HG03039 (cell line): Measurements from ENCODE around the gene REPS2.

Experiments
- ATAC-seq: cut with Tn5 transposase; IDR thresholded peaks from one replicate; pipeline ENCODE4 v1.9.1; 2021; ENCODE audit warnings: mild to moderate bottlenecking, moderate library complexity; ENCODE audit not compliant: unreplicated experiment

The REPS2 gene

DNA sequence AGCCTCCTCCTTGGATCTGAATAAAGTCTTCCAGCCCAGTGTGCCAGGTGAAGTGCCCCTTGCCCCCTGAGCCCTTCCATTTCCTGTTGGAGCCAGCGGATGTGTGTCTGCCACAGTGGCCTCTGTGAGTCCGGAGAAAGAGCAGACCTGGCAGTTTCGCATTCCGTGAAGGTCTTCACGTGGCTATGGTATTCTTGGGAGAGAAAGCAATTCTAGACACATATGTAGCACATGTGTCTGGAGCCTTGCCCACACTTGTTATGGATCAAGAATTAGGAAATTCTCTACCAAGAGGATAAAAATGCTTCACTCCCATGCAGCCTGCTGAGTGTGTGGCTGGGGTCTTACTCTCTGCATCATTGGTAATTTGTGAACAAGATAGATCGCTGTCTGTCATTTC is 130.9 kb downstream of the REPS2 start:
- ATAC-seq: no peak

DNA sequence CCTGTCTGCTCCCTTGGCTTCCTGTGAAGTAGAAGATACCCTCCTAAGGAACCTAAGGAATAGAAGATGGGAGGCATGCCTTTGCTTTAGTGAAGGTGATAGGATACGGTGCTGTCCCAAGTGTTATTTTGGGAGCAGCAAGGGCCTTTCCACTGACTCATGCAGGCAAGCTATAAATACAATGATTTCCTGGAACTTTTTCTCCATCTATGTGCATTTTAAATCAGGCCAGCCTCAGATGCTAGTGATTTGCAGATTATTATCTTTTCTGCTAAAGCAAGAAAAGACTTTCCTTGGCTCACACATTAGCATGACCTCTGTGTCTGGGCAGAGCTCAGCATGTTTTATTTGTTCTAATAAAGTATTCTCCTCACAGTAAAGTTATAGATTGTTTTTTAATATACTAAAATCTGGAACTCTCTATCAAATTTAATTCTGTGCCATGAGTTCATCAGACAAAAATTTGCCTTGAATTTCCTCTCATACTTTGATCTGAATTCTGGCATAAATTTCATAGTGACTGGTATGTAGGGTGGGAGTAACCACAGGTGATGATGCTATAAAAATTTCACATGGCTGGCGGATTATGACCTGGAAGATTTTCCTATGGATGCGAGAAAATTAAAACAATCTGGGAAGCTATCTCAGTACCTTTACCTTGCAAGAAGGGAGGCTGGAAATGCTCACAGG is 131.7 kb downstream of the REPS2 start:
- no peak for ATAC-seq

DNA sequence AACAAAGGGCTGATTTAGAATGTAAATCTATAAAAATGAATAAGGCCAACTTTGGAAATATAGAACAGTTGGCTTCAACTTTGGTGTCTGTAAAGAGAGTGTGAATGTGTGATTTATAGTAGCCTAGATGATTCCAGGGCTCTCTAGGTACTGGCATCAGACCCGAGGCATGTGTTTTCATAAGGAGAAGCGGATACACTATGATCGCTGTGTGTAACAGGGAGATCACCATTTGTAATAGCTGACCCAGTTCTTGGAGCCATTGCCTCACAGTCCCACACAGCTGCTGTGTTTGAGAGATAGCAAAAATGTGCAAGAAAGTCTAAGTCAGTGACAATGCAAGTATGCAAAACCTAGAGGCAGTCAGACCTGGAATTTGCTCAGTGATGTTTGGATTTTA is 135.1 kb downstream of the REPS2 start:
- ATAC-seq: no peak

DNA sequence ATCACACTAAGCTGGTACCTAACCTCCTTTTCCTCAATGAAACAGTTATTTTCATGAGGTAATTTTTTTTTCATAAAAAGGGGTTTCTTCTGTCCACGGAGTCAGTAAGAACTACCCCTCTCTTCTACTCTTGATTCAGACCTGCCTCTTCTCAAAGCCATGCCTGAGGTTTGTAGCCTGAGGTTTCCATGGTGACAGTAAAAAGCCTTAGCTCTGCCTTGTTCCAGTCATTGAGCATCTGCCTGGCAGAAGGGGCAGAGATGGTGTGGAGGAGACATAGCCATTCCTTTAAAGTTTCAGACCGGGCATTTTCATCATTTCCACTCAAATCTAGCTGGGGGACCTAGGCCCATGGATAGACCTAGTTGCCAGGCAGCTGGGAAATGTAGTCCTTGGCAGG is 135.5 kb downstream of the REPS2 start:
- no peak for ATAC-seq

DNA sequence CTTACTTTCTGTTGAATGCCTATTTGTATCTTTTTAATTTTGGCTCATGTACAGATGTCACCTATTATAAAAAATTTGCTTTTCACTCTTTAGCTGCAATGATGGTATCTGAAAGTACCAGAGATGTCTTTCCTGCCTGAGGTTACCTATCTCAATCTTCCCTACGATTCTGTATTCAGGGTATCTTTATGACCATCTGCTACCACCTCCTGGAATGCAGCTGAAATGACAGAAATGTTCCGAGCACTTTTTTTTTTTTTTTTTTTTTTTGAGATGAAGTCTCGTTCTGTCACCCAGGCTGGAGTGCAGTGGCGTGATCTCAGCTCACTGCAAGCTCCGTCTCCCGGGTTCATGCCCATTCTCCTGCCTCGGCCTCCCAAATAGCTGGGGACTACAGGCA is 136.4 kb downstream of the REPS2 start:
- ATAC-seq: no peak

DNA sequence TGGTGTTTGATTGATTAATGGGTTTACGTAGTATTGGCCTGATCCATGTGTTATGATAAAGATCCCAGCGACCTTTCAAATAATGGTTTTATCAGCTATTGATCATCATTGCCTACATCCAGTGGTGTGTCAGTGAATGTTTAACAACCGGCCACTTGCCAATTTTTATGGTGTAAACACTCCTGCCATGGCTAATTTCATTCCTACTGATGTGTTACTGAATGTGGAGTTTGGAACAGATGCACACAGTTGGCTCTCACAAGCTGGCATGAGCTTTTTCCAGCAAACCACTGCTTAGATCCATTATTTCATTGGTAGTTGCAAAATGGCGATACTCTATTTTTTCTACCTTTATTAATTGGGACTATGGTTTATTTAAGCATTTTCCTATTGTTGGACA is 139.9 kb downstream of the REPS2 start:
- ATAC-seq: no peak

DNA sequence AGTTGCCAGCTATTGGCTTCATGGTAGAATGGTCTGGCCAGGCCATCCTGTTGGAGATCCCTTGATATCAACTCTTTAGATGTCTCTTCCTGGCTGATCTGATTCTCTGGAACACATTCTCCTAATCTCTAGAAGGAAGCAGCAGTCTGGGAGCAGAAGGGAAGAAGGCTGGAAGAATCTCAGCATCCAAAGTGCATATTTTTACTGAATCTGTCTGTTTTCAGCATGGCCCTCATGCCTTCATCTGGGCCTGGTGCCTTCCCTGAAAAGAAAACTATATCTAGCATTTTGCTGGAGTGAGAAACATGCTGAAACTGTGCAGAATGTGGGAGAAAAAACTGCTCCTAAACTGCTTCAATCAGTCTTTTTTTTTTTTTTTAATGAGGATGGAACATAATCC is 148.7 kb downstream of the REPS2 start:
- no peak for ATAC-seq

DNA sequence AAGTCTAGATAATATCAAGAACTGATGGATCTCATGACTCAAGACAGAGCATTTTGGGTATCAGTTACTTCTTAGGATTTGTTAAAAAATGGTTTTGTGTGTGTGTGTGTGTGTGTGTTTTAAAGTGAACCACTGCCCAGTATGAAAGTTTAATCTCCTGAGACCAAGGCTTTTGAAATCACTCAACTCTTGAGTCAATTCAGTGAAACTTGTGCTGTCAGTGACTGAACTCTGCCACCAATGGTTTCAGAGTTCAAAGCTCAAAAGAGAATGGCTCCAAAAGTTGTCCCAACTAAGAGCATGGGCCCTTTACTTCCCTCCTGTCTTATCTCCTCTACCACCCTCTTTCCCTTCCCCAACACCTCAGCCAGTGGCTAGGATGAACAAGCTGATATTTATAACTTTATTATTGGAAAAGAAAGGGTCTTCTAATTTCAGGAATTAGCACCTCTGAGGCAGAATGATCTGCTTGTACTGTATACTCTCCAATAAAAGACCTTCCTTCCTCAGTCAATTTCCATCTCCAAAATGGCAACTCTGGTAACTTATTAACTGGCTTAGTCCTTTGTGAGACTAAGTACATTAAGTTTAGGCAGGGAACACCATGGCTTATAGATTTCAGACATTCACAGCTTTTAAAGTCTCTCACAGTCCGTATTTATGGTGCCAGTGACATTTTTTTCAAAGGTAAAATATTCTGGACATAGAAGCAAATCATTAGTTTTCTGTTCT is 152.2 kb downstream of the REPS2 start:
- no peak for ATAC-seq

DNA sequence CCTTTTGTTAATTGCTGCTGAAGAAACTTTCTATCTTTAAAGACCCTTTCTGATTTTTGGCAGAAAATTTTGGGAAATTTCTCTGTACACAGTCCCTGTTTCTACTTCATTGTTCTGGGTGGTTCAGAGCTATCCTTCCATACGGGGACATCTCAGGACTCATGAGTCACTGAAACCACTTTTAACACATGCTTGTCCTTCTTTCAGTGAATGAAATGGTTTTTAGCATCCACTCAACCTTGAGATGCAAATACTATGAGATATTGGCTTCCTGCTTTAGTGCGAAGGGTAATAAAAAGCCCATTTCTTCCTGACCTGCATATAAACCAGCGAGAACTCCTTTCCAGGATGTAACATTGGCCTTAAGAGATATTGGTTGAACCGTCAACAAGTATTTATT is 158.0 kb downstream of the REPS2 start:
- no peak for ATAC-seq

DNA sequence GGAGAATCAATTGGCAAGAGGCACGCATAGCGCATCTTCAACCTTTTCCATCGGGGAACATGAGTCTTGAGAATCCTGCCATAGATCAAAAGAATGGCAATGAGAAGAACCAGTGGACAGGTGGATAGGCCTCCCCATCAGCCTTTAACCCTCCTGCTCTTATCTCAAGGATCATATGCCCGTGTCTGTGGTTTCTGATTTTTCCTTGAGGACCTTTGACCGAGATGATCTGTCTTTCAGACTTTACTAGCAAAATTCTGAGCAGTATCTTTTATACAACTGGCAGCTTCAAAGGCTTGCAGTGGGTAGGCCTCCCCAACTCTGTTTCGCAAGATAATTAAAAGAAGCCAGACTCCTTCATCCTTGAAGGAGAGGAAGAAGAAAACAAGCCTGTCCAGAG is 174.4 kb downstream of the REPS2 start:
- ATAC-seq: no peak

DNA sequence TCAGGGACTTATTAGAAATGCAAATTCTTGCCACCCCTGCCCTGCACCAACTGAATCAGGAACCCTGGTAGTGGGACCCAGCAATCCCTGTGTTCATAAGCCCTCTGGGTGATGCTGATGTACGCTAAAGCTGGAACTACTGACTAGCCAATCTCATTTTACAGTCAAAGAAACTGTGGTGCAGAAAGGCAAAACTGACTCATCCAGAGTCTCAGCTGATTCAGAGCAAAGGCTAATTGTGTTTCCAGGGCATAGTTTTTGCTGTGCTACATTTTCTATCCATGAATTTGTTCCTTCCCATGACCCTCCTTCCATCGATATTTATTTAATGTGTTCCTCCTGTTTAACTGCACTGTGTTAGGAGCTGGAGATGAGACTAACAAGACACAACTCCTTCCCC is 207.5 kb downstream of the REPS2 start:
- ATAC-seq: no peak

DNA sequence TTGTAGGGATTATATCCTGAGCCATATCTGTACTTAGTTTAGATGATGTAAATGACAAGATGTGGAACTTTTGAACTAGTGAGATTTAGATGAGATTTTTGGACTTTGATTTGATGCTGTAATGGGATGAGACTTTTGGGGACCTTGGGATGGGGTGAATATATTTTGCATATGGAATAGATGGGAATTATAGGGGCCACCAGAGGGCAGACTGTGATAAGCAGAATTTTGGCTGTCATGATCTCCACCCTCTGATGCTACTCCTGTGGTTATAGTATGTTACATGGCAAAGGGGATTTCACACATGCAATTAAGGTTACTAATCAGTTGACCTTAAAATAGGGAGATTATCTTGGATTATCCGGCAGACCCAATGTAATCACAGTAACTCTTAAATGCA is 214.5 kb downstream of the REPS2 start:
- no peak for ATAC-seq

DNA sequence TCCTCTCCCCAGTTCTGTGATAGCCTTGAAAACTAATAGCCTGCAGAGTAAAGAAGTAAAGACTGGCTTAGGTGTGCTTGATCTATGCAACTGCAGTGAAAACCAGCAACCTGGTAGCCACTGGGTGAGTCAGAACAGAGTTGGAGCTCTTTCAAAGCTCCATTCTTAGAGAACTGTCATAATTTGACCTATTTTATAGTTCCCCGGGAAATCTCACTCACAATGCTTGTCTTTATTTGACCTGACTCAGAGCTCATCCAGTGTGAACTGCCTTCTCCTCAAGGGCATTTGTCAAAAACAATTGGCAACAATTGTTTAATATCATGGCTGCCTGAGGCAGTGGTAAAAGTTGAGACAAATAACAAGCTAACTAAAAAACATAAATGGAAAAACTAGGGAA is 215.5 kb downstream of the REPS2 start:
- no peak for ATAC-seq

DNA sequence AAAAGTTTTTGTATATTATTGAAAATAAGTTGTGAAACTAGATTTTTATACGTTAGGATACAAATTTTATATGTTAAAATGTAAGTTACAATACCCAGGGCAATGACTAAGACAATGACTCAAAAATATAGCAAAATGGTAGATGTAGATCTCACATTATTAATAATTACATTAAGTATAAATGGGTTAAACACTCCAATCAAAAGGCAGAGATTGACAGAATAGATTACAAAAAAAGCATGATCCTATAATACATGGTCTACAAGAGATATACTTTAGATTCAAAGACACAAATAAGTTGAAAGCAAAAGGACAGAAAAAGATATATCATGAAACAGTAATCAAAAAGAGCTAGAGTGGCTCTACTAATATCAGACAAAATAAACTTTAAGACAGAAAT is 217.6 kb downstream of the REPS2 start:
- ATAC-seq: no peak

DNA sequence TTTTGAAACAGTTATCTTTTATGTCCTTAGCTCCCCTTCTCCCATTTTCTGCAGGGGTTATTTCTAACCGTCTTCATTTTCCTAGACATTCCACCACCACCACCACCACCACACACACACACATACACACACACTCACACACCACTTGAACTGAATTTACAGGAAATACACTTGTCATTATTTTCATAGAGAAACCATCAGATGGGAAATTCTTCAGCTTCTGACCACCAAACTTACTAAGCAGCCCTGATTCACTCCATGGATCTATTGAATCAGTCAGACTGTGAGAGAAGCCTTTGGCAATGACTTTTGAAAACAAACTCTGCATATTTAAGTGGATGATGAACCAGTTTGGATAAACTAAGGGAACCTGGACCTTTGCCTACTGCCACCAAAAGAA is 218.5 kb downstream of the REPS2 start:
- no peak for ATAC-seq

DNA sequence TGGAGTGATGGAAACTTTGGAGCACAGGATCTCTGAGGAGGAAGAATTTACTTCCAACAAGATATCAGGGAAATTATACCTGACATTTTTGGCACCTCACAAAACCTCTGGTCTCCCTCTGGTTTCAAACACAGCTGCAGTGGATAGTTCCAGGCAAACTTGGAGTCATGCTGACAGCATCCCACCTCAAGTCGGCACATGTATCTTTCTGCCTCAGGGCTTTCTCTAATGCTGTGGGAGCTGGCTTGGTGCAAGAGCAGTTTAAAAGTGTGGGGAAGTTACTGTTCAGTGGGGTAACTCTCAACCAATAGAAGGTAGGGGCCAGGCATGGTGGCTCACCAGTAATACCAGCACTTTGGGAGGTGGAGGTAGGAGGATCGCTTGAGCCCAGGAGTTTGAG is 221.5 kb downstream of the REPS2 start:
- ATAC-seq: no peak

DNA sequence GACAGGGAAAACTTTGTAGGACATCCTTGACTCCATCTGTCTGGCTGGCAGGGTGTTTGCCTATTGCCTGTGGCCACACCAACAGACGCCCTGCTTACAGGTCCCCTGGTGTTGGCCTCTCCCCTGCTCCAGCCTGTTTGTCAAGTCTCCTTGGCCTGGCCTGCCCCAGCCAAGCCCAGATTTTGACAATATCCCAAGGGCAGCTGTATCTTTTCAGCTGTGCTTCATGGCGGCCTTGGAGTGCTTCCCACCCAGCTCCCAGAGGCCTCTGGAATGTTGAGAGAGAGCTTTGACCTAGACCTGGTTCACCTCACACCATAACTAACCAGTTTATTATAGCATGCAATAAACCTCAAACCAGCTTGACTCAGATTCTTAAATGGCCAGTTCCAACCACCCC is 224.5 kb downstream of the REPS2 start:
- no peak for ATAC-seq

DNA sequence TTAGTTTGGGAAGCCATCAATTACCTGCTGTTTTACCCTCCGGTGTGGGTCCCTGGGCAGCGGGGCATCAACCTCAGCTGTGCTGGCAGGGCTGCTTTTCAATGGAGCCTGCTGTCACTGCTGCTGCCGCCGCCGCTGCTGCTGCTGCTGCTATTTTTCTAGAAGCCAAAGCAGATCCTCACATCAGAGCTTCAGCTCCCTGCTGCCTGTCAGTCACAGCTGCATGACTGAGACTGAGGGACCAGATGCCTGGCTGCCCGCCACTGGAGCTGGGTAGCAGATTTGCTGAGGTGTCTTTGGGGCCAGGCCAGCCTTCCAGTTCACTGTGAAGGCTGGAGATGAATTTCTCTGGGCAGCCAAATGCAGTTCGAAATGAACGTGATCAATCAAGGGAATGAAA is 228.2 kb downstream of the REPS2 start:
- no peak for ATAC-seq

DNA sequence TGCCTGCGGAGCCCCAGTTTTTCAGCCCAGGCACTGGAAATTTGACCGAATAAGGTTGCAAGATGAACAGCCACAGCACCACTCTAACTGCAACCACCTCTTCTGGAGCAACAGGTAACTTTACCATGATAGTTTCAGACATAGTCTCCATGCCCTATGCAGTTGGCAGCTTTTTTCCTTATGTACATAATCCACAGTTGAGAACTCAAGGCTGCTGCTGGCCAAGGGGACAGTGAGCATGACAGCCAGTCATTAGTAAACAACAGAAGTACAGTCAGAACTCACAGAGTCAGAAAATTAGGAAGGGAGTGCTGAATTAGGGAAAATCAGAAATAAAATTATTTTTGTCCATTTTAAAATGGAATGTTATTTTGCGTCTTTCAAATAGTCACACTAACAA is 235.9 kb downstream of the REPS2 start:
- no peak for ATAC-seq

DNA sequence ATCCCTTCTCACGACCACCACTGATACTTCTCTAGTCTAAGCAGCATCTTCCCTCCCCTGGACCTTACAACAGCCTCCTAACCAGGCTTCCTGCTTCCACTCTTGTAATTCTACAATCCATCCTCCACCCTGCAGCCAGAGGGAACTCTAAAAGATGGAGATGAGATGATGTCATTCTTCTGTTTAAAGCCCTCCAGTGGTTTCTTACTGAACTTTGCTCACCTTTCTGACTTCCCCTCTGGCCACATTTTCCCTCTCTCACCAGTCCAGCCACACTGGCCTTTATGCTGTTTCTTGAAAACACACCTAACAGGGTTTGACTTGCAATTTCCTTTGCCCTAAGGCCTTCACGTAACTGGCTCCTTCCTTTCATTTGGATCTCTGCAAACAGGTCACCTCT is 237.1 kb downstream of the REPS2 start:
- no peak for ATAC-seq

DNA sequence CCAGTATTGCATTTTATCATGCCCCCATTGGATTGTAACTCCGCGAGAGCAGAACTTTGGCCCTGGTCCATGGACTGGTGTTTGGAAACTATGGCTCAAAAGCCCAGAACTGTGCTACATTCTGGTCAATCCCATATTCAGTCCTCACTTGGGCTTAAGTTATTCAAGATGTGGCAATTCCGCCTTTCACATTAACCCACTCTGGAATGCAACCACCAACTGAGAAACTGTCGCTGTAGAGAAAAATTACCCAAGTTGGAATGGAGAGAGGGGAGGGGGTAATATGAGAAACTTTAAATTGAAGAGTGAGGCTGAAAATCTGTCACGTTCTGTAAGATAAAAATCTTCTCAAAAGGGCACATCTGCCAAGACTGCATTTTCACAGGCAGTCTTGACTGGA is 239.0 kb downstream of the REPS2 start:
- no peak for ATAC-seq

DNA sequence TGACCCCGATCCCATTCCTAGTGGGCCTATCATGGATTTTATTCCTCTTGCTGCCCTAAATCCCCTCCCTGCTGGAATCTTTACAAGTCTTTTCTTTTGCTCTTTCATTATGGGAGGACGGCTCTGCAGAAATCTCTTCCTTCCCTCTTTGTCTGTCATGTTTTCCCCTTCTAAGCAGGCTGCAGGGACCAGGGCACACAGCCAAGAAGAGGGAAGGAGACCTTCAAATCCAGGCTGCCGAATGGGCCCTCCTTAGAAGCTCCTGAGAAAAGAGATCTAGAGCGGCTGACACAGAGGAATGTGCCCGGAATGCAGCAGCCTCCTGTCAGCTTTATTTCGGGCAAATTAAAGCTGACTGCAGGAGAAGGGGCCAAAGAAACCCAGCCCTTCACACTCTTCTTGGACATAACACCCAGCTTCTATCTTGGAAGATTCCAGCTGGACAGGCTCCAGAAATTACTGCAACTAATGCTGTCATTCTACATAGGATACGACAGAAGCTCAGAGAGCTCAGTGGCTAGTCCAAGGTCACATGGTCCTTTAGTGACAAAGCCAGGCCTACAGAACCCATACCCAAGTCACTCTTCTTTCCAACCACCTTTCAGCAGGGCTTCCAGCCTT is 240.8 kb downstream of the REPS2 start:
- ATAC-seq: no peak
